ENCODE measurements around the gene ZNF148. TPM values are rescaled to one million over a fixed set of nuclear protein-coding genes. Genes with fewer than 3 reads are reported as not detected.

The ZNF148 gene
- total RNA-seq, 2 experiments from 2014 or later, result 30.9 to 34.0 TPM

GRCh38 chr3:125202197-125202596 lies 172.9 kb downstream of the ZNF148 start:
- TF ChIP-seq CTCF (IDR thresholded peaks at IDR 0.05), result no peak
- no peak overlapping the region for H3K4me3 ChIP-seq (ENCODE audit: low read length)
- Mint-ChIP-seq H3K9me3 (no peaks in the 10 kb centered on the region), H3K4me3 (no peak overlapping the region), H3K27ac (no peak overlapping the region), H3K27me3 (peaks cover 6% of the 10 kb centered on the region), H3K4me1 (ENCODE audit: low read depth) (no peaks in the 10 kb centered on the region), H3K36me3 (ENCODE audit: low read depth) (no peaks in the 10 kb centered on the region)
- CTCF ChIA-PET, result no interaction called here
- H3K4me1 ChIP-seq (ENCODE audit: insufficient read depth, low read length), result no peaks in the 10 kb centered on the region
- no peaks in the 10 kb centered on the region for H3K27me3 ChIP-seq (ENCODE audit: control insufficient read depth in 1 of 2, insufficient read depth in 2 of 2, low read length in 2 of 2)
- H3K36me3 ChIP-seq (ENCODE audit: insufficient read depth, low read length), result no peaks in the 10 kb centered on the region
- no peak overlapping the region for H3K27ac ChIP-seq (ENCODE audit: low read depth in 1 of 2, low read length in 2 of 2)
- POLR2A ChIA-PET, result no interaction called here
- DNase-seq, result peak in 4 of 14 experiments; percentile 15 to 35 (median 25)
- H3K9me3 ChIP-seq (ENCODE audit: control insufficient read depth in 1 of 2, insufficient read depth in 1 of 2, low read length in 2 of 2), result no peaks in the 10 kb centered on the region
- ATAC-seq (ENCODE audit: poor library complexity), result no peak
- intact Hi-C loops (cut with DNase I, micrococcal nuclease), result loop anchor here in 1 of 2 experiments (5.0 kb wide), 1 partner anchor 275 kb away; no protein-coding TSS in a partner anchor

GRCh38 chr3:125200731-125201139 lies 174.4 kb downstream of the ZNF148 start:
- Histone ChIP-seq H3K4me1 (ENCODE audit: insufficient read depth, low read length) (no peaks in the 10 kb centered on the region), H3K27ac (ENCODE audit: low read depth in 1 of 2, low read length in 2 of 2) (no peak overlapping the region), H3K27me3 (ENCODE audit: control insufficient read depth in 1 of 2, insufficient read depth in 2 of 2, low read length in 2 of 2) (no peaks in the 10 kb centered on the region), H3K9me3 (ENCODE audit: control insufficient read depth in 1 of 2, insufficient read depth in 1 of 2, low read length in 2 of 2) (no peaks in the 10 kb centered on the region), H3K36me3 (ENCODE audit: insufficient read depth, low read length) (no peaks in the 10 kb centered on the region), H3K4me3 (ENCODE audit: low read length) (no peak overlapping the region)
- TF ChIP-seq CTCF (IDR thresholded peaks at IDR 0.05), result no peak
- Mint-ChIP-seq H3K27ac (no peak overlapping the region), H3K9me3 (no peaks in the 10 kb centered on the region), H3K36me3 (ENCODE audit: low read depth) (no peaks in the 10 kb centered on the region), H3K4me3 (no peak overlapping the region), H3K27me3 (peaks cover 6% of the 10 kb centered on the region), H3K4me1 (ENCODE audit: low read depth) (no peaks in the 10 kb centered on the region)
- DNase-seq (no peak), ATAC-seq (ENCODE audit: poor library complexity) (no peak)
- intact Hi-C loops (cut with DNase I, micrococcal nuclease), result loop anchor here in 1 of 2 experiments (5.0 kb wide), 1 partner anchor 273 kb away; no protein-coding TSS in a partner anchor
- POLR2A ChIA-PET, result no interaction called here
- CTCF ChIA-PET, result no interaction called here

- ChIA-PET CTCF (no interaction called here), POLR2A (no interaction called here)
- Histone ChIP-seq H3K36me3 (ENCODE audit: insufficient read depth, low read length) (no peaks in the 10 kb centered on the region), H3K9me3 (ENCODE audit: control insufficient read depth in 1 of 2, insufficient read depth in 1 of 2, low read length in 2 of 2) (no peaks in the 10 kb centered on the region), H3K4me3 (ENCODE audit: low read length) (no peak overlapping the region), H3K27ac (ENCODE audit: low read depth in 1 of 2, low read length in 2 of 2) (no peak overlapping the region), H3K27me3 (ENCODE audit: control insufficient read depth in 1 of 2, insufficient read depth in 2 of 2, low read length in 2 of 2) (no peaks in the 10 kb centered on the region), H3K4me1 (ENCODE audit: insufficient read depth, low read length) (no peaks in the 10 kb centered on the region)
- no peak for DNase-seq
- H3K36me3 Mint-ChIP-seq (ENCODE audit: low read depth), result no peaks in the 10 kb centered on the region
- H3K27me3 Mint-ChIP-seq, result no peaks in the 10 kb centered on the region
- H3K9me3 Mint-ChIP-seq, result no peaks in the 10 kb centered on the region
- H3K4me3 Mint-ChIP-seq, result no peak overlapping the region
- no peak for TF ChIP-seq CTCF (IDR thresholded peaks at IDR 0.05)
- intact Hi-C loops (cut with DNase I, micrococcal nuclease), result no loop called here
- H3K27ac Mint-ChIP-seq, result no peak overlapping the region
- H3K4me1 Mint-ChIP-seq (ENCODE audit: low read depth), result no peaks in the 10 kb centered on the region
- ATAC-seq (ENCODE audit: poor library complexity), result no peak
Observed at GRCh38 chr3:125194849-125195601, 180.1 kb downstream of the ZNF148 start.

All from CD4-positive, alpha-beta T cell (primary cell).